GM23248 (cell line): Measurements from ENCODE around the gene TRIM62. TPM values are rescaled to one million over a fixed set of nuclear protein-coding genes. Genes with fewer than 3 reads are reported as not detected.

ENCODE experiments used
- DNase-seq: peaks from one replicate; pipeline ENCODE4 v3.0.0-alpha.2; 2015
- H2AFZ ChIP-seq: fragments of 200-600 bp; sonication (generic); 2 replicates; pipeline ENCODE4 v1.6.1; 2016; ENCODE audit warnings: antibody characterized with exemption
- H3F3A ChIP-seq: fragments of 200-600 bp; sonication (generic); 2 replicates; pipeline ENCODE4 v1.6.1; 2016; ENCODE audit warnings: mild to moderate bottlenecking, antibody characterized with exemption, mixed run types; ENCODE audit not compliant: insufficient read depth
- H3K27ac ChIP-seq: fragments of 200-600 bp; sonication (generic); 2 replicates; pipeline ENCODE4 v1.5.1; 2016; ENCODE audit warnings: mild to moderate bottlenecking
- H3K27me3 ChIP-seq: fragments of 200-600 bp; sonication (generic); replicated peaks from 2 replicates; pipeline ENCODE4 v1.6.1; 2016; ENCODE audit warnings: mild to moderate bottlenecking; ENCODE audit not compliant: insufficient read depth
- H3K36me3 ChIP-seq: fragments of 200-600 bp; sonication (generic); 2 replicates; pipeline ENCODE4 v1.6.1; 2016; ENCODE audit warnings: low read depth, mild to moderate bottlenecking
- H3K4me1 ChIP-seq: fragments of 200-600 bp; sonication (generic); 2 replicates; pipeline ENCODE4 v1.6.1; 2016; ENCODE audit warnings: mild to moderate bottlenecking; ENCODE audit not compliant: insufficient read depth
- H3K4me2 ChIP-seq: fragments of 200-600 bp; sonication (generic); one replicate; pipeline ENCODE4 v1.6.1; 2016; ENCODE audit warnings: mild to moderate bottlenecking; ENCODE audit not compliant: unreplicated experiment
- H3K4me3 ChIP-seq: fragments of 200-600 bp; sonication (generic); 2 replicates; pipeline ENCODE4 v1.5.1; 2016; ENCODE audit warnings: mild to moderate bottlenecking
- H3K79me2 ChIP-seq: fragments of 200-600 bp; sonication (generic); 2 replicates; pipeline ENCODE4 v1.6.1; 2016; ENCODE audit warnings: mild to moderate bottlenecking; ENCODE audit not compliant: insufficient read depth
- H3K9ac ChIP-seq: fragments of 200-600 bp; sonication (generic); 2 replicates; pipeline ENCODE4 v1.6.1; 2016; ENCODE audit warnings: mild to moderate bottlenecking
- H3K9me2 ChIP-seq: fragments of 200-600 bp; sonication (generic); 2 replicates; pipeline ENCODE4 v1.6.1; 2016; ENCODE audit warnings: mixed run types, mild to moderate bottlenecking, moderate library complexity; ENCODE audit not compliant: insufficient read depth
- H3K9me3 ChIP-seq: fragments of 200-600 bp; sonication (generic); one replicate; pipeline ENCODE4 v1.6.1; 2017; ENCODE audit warnings: low read depth
- H4K20me1 ChIP-seq: fragments of 200-600 bp; sonication (generic); 2 replicates; pipeline ENCODE4 v1.6.0; 2016; ENCODE audit not compliant: insufficient read depth
- EZH2 ChIP-seq: fragments of 200-600 bp; sonication (generic); IDR thresholded peaks from 2 replicates; pipeline ENCODE4 v1.6.1; 2018; ENCODE audit warnings: antibody characterized with exemption, mild to moderate bottlenecking; ENCODE audit not compliant: insufficient read depth, poor library complexity, severe bottlenecking
- EZH2phosphoT487 ChIP-seq: fragments of 200-600 bp; sonication (generic); IDR thresholded peaks from 2 replicates; pipeline ENCODE4 v1.6.1; 2018; ENCODE audit warnings: antibody characterized with exemption, moderate library complexity, mild to moderate bottlenecking, low read depth; ENCODE audit not compliant: insufficient read depth
- WGBS, 2 experiments: methylation state at CpG; one replicate each; pipeline ENCODE4 v1.1.6; 2015 to 2017; ENCODE audit warnings: low lambda C conversion rate in 2 of 2, low coverage in 1 of 2; ENCODE audit errors: missing lambda C conversion rate in 2 of 2; 5-methylcytosine and 5-hydroxymethylcytosine counted together
- in situ Hi-C: fragments of 300-500 bp; cut with MboI; formaldehyde crosslinking; loops from 2 replicates; pipeline ENCODE4 v1.15.0; 2020
- polyA plus RNA-seq: library from polyadenylated mRNA; unstranded; fragments of >200 nt; fragmentation: Nextera tagmentation; extraction: Ambion mirVana; gene quantifications from 2 replicates; pipeline ENCODE4 v1.2.1, GENCODE V29; 2016
- total RNA-seq: library from RNA; depleted of rRNA; stranded (reverse); fragments of >200 nt; shearing (Covaris generic); gene quantifications from 2 replicates; pipeline ENCODE4 v1.2.3, GENCODE V29; 2014

Gene TRIM62
- total and polyA plus RNA-seq, 2 experiments from 2014 or later = 2.0 to 2.6 TPM

GRCh38 chr1:33152685-33153432 is 29.0 kb downstream of the TRIM62 start:
- Histone ChIP-seq H3K27ac (no peak overlapping the region), H3F3A (no peaks in the 10 kb centered on the region), H3K4me2 (no peak overlapping the region), H3K9me2 (no peaks in the 10 kb centered on the region), H3K79me2 (no peaks in the 10 kb centered on the region), H3K27me3 (no peaks in the 10 kb centered on the region), H3K4me3 (no peak overlapping the region), H3K36me3 (no peaks in the 10 kb centered on the region), H3K9ac (no peak overlapping the region), H3K9me3 (no peaks in the 10 kb centered on the region), H3K4me1 (no peaks in the 10 kb centered on the region), H4K20me1 (no peaks in the 10 kb centered on the region), H2AFZ (no peak overlapping the region)
- 38 to 40% methylated on average over 2 of the region's 2 CpGs for WGBS, 2 experiments
- DNase-seq = peak; percentile 33
- TF ChIP-seq EZH2phosphoT487 (no peak), EZH2 (no peak)
- in situ Hi-C loops = no loop called here

- no peak overlapping the region for H2AFZ ChIP-seq
- no peaks in the 10 kb centered on the region for H3K36me3 ChIP-seq
- no peaks in the 10 kb centered on the region for H4K20me1 ChIP-seq
- no peak overlapping the region for H3K9ac ChIP-seq
- no peaks in the 10 kb centered on the region for H3K9me2 ChIP-seq
- in situ Hi-C loops = no loop called here
- no peak overlapping the region for H3K4me3 ChIP-seq
- H3K79me2 ChIP-seq = no peaks in the 10 kb centered on the region
- TF ChIP-seq EZH2 (no peak), EZH2phosphoT487 (no peak)
- no peak for DNase-seq
- no peaks in the 10 kb centered on the region for H3F3A ChIP-seq
- H3K4me2 ChIP-seq = no peak overlapping the region
- H3K9me3 ChIP-seq = no peaks in the 10 kb centered on the region
- 67 to 68% methylated on average over 7 of the region's 7 CpGs for WGBS, 2 experiments
- H3K4me1 ChIP-seq = no peaks in the 10 kb centered on the region
- H3K27me3 ChIP-seq = no peaks in the 10 kb centered on the region
- H3K27ac ChIP-seq = no peak overlapping the region
These were observed 30.7 kb downstream of the TRIM62 start for GRCh38 chr1:33151116-33151515.

GRCh38 chr1:33150522-33150921 is 31.3 kb downstream of the TRIM62 start:
- no peak overlapping the region for H2AFZ ChIP-seq
- no peaks in the 10 kb centered on the region for H3F3A ChIP-seq
- no peaks in the 10 kb centered on the region for H4K20me1 ChIP-seq
- DNase-seq = no peak
- no peak overlapping the region for H3K4me2 ChIP-seq
- no peak overlapping the region for H3K9ac ChIP-seq
- no peak overlapping the region for H3K4me3 ChIP-seq
- WGBS, 2 experiments = 78 to 86% methylated on average over 4 of the region's 4 CpGs
- no peaks in the 10 kb centered on the region for H3K79me2 ChIP-seq
- H3K27ac ChIP-seq = no peak overlapping the region
- no peaks in the 10 kb centered on the region for H3K4me1 ChIP-seq
- H3K9me3 ChIP-seq = no peaks in the 10 kb centered on the region
- TF ChIP-seq EZH2phosphoT487 = no peak
- no peak for TF ChIP-seq EZH2
- H3K36me3 ChIP-seq = no peaks in the 10 kb centered on the region
- no peaks in the 10 kb centered on the region for H3K27me3 ChIP-seq
- H3K9me2 ChIP-seq = no peaks in the 10 kb centered on the region
- in situ Hi-C loops = no loop called here

GRCh38 chr1:33149453-33150190 is 32.2 kb downstream of the TRIM62 start:
- Histone ChIP-seq H3K9me3 (no peaks in the 10 kb centered on the region), H3K4me2 (no peak overlapping the region), H3F3A (no peaks in the 10 kb centered on the region), H3K4me1 (no peaks in the 10 kb centered on the region), H3K36me3 (no peaks in the 10 kb centered on the region), H3K9ac (no peak overlapping the region), H3K27ac (no peak overlapping the region), H4K20me1 (no peaks in the 10 kb centered on the region), H2AFZ (no peak overlapping the region), H3K4me3 (no peak overlapping the region), H3K9me2 (no peaks in the 10 kb centered on the region), H3K79me2 (no peaks in the 10 kb centered on the region), H3K27me3 (no peaks in the 10 kb centered on the region)
- in situ Hi-C loops = no loop called here
- TF ChIP-seq EZH2phosphoT487 (no peak), EZH2 (no peak)
- WGBS, 2 experiments = 93 to 94% methylated on average over 7 of the region's 7 CpGs
- no peak for DNase-seq
